SK-N-SH (cell line): ENCODE measurements around the gene STARD13.
A peak's percentile ranks its signal among the peaks of the same experiment; 100 is the strongest.

Experiments used
- CTCF ChIP-seq: fragments of 200-600 bp; sonication (generic); IDR thresholded peaks from 2 replicates; pipeline ENCODE4 v1.6.1; 2017; ENCODE audit warnings: antibody characterized with exemption, mild to moderate bottlenecking, moderate library complexity
- EP300 ChIP-seq, 2 experiments: IDR thresholded peaks; 2 replicates each; pipeline versions ENCODE4 v1.4.0 to v1.6.1; 2012; ENCODE audit warnings: borderline replicate concordance in 1 of 2, low read depth in 1 of 2, low read length in 1 of 2
- EZH2phosphoT487 ChIP-seq: fragments of 200-600 bp; sonication (generic); IDR thresholded peaks from 2 replicates; pipeline ENCODE4 v1.6.1; 2017; ENCODE audit warnings: low read depth, mixed run types, mild to moderate bottlenecking, antibody characterized with exemption, moderate library complexity, borderline replicate concordance
- GABPA ChIP-seq: IDR thresholded peaks from 2 replicates; pipeline ENCODE4 v1.4.0; 2012; ENCODE audit warnings: low read depth, mild to moderate bottlenecking
- JUND ChIP-seq: IDR thresholded peaks from 2 replicates; pipeline ENCODE4 v1.4.0; 2012
- MAX ChIP-seq: IDR thresholded peaks from 2 replicates; pipeline ENCODE4 v1.4.0; 2012; ENCODE audit warnings: low read depth
- MXI1 ChIP-seq: IDR thresholded peaks from 2 replicates; pipeline ENCODE4 v1.6.1; 2012; ENCODE audit warnings: mild to moderate bottlenecking, low read depth, low read length, improper control_type of control experiment
- NRF1 ChIP-seq: IDR thresholded peaks from 2 replicates; pipeline ENCODE4 v1.6.1; 2012; ENCODE audit warnings: low read depth, mild to moderate bottlenecking, low read length
- POLR2AphosphoS5 ChIP-seq: IDR thresholded peaks from 2 replicates; pipeline ENCODE4 v1.6.1; 2012; ENCODE audit warnings: low read depth, low read length
- RFX5 ChIP-seq: IDR thresholded peaks from 2 replicates; pipeline ENCODE4 v1.6.1; 2012; ENCODE audit warnings: mild to moderate bottlenecking, improper control_type of control experiment, low read length
- RXRA ChIP-seq: IDR thresholded peaks from 2 replicates; pipeline ENCODE4 v1.4.0; 2012; ENCODE audit warnings: low read depth, mild to moderate bottlenecking, borderline replicate concordance
- USF1 ChIP-seq: IDR thresholded peaks from 2 replicates; pipeline ENCODE4 v1.4.0; 2012; ENCODE audit warnings: low read depth, borderline replicate concordance

GRCh38 chr13:33123066-33123859 is 162.3 kb downstream of the STARD13 start:
- TF ChIP-seq MAX = no peak
- TF ChIP-seq EP300 (IDR thresholded peaks at IDR 0.05; ENCODE audit: borderline replicate concordance in 1 of 2, low read depth in 1 of 2, low read length in 1 of 2) = no peak
- TF ChIP-seq POLR2AphosphoS5 = peak; percentile 16; the same call in 1 of the 2 replicates
- TF ChIP-seq GABPA = no peak
- no peak for TF ChIP-seq CTCF
- TF ChIP-seq EZH2phosphoT487 = no peak
- no peak for TF ChIP-seq MXI1
- TF ChIP-seq RXRA = no peak
- TF ChIP-seq USF1 = no peak
- no peak for TF ChIP-seq JUND
- TF ChIP-seq NRF1 = no peak
- TF ChIP-seq RFX5 = no peak
